SK-N-SH (cell line): ENCODE data around the gene FOCAD. TPM values are rescaled to one million over a fixed set of nuclear protein-coding genes. Genes with fewer than 3 reads are reported as not detected.
A peak's percentile ranks its signal among the peaks of the same experiment; 100 is the strongest.

ENCODE experiments used
- CTCF ChIA-PET: fragments of 300-600, 350-600 bp; formaldehyde crosslinking; extraction: SDS; loops from one replicate; lab custom pipeline; 2021; lab: Yijun Ruan, JAX
- POLR2A ChIA-PET: fragments of 350-600 bp; sonication (Branson Sonifier 250); formaldehyde crosslinking; extraction: SDS; loops from one replicate; lab custom pipeline; 2020; ENCODE audit warnings: antibody characterized with exemption, inconsistent platforms; lab: Yijun Ruan, JAX
- DNase-seq: peaks from one replicate; pipeline ENCODE4 v3.0.0; 2012
- H2AFZ ChIP-seq: fragments of 200-600 bp; sonication (generic); 2 replicates; pipeline ENCODE4 v1.8.1; 2016; ENCODE audit warnings: antibody characterized with exemption, mild to moderate bottlenecking, low read depth
- H3F3A ChIP-seq: fragments of 200-600 bp; sonication (generic); replicated peaks from 2 replicates; pipeline ENCODE3; 2016; ENCODE audit warnings: antibody characterized with exemption, mild to moderate bottlenecking; ENCODE audit not compliant: insufficient read depth
- H3K27ac ChIP-seq, 2 experiments: fragments of 200-500 bp in 1 of 2; fragments of 200-600 bp in 1 of 2; sonication (Bioruptor generic) in 1 of 2; sonication (generic), shearing (Covaris generic) in 1 of 2; 2 replicates each; pipeline versions ENCODE4 v1.5.1 to v1.6.1; 2014 to 2016; ENCODE audit warnings: low read depth in 2 of 2, inconsistent platforms in 1 of 2, low read length in 1 of 2, mild to moderate bottlenecking in 1 of 2, mixed read lengths in 1 of 2
- H3K27me3 ChIP-seq: fragments of 200-600 bp; sonication (generic), shearing (Covaris generic); 2 replicates; pipeline ENCODE4 v1.6.1; 2016; ENCODE audit warnings: mixed run types; ENCODE audit not compliant: insufficient read depth
- H3K36me3 ChIP-seq, 2 experiments: fragments of 200-500 bp in 1 of 2; fragments of 200-600 bp in 1 of 2; sonication (Bioruptor generic) in 1 of 2; sonication (generic) in 1 of 2; replicated peaks in 1 of 2; 2 replicates each; pipeline versions ENCODE3 to v1.5.1; 2014 to 2016; ENCODE audit warnings: low read length in 1 of 2, mild to moderate bottlenecking in 1 of 2; ENCODE audit not compliant: insufficient read depth in 2 of 2, control insufficient read depth in 1 of 2
- H3K4me1 ChIP-seq, 2 experiments: fragments of 200-500 bp in 1 of 2; fragments of 200-600 bp in 1 of 2; sonication (Bioruptor generic) in 1 of 2; sonication (generic), shearing (Covaris generic) in 1 of 2; 2 replicates each; pipeline versions ENCODE4 v1.5.1 to v1.6.1; 2014 to 2016; ENCODE audit warnings: low read depth in 1 of 2, low read length in 1 of 2, mixed run types in 1 of 2; ENCODE audit not compliant: insufficient read depth in 2 of 2, control insufficient read depth in 1 of 2
- H3K4me2 ChIP-seq: fragments of 200-600 bp; sonication (generic), shearing (Covaris generic); 2 replicates; pipeline ENCODE4 v1.6.1; 2017; ENCODE audit warnings: mixed run types
- H3K4me3 ChIP-seq, 2 experiments: fragments of 200-500 bp in 1 of 2; fragments of 200-600 bp in 1 of 2; sonication (Bioruptor generic) in 1 of 2; sonication (generic), shearing (Covaris generic) in 1 of 2; 2 replicates each; pipeline versions ENCODE4 v1.5.1 to v1.8.1; 2014 to 2016; ENCODE audit warnings: low read depth in 2 of 2, inconsistent platforms in 1 of 2, low read length in 1 of 2, mild to moderate bottlenecking in 1 of 2, mixed read lengths in 1 of 2, moderate library complexity in 1 of 2
- H3K79me2 ChIP-seq: fragments of 200-600 bp; sonication (generic); 2 replicates; pipeline ENCODE4 v1.8.1; 2017; ENCODE audit warnings: mild to moderate bottlenecking; ENCODE audit not compliant: insufficient read depth
- H3K9ac ChIP-seq: fragments of 200-600 bp; sonication (generic); 2 replicates; pipeline ENCODE4 v1.6.1; 2017; ENCODE audit warnings: mixed run types
- H3K9me2 ChIP-seq: fragments of 200-600 bp; sonication (generic); 2 replicates; pipeline ENCODE4 v1.6.1; 2017; ENCODE audit warnings: mixed run types
- H3K9me3 ChIP-seq: fragments of 200-600 bp; sonication (generic); 2 replicates; pipeline ENCODE4 v1.6.1; 2017; ENCODE audit warnings: mixed run types, mild to moderate bottlenecking, moderate library complexity
- H4K20me1 ChIP-seq: fragments of 200-600 bp; sonication (generic); 2 replicates; pipeline ENCODE4 v1.6.1; 2017; ENCODE audit warnings: mild to moderate bottlenecking, mixed run types; ENCODE audit not compliant: insufficient read depth
- CHD2 ChIP-seq: fragments of 150-350 bp; IDR thresholded peaks from 2 replicates; pipeline ENCODE4 v1.6.1; 2018; ENCODE audit warnings: low read length; ENCODE audit not compliant: partially characterized antibody
- CTCF ChIP-seq: fragments of 200-600 bp; sonication (generic); IDR thresholded peaks from 2 replicates; pipeline ENCODE4 v1.6.1; 2017; ENCODE audit warnings: antibody characterized with exemption, mild to moderate bottlenecking, moderate library complexity
- FOXJ3 ChIP-seq: sonication (generic); formaldehyde crosslinking; IDR thresholded peaks from 2 replicates; pipeline ENCODE4 v1.5.1; 2020; ENCODE audit warnings: mild to moderate bottlenecking, missing genetic modification reagents
- FOXM1 ChIP-seq: IDR thresholded peaks from 2 replicates; pipeline ENCODE4 v1.4.0; 2012; ENCODE audit warnings: low read depth, mild to moderate bottlenecking
- GATA2 ChIP-seq: sonication (generic); formaldehyde crosslinking; IDR thresholded peaks from 2 replicates; pipeline ENCODE4 v1.5.0; 2020; ENCODE audit warnings: mild to moderate bottlenecking, missing genetic modification reagents
- JUND ChIP-seq: IDR thresholded peaks from 2 replicates; pipeline ENCODE4 v1.4.0; 2012
- MXI1 ChIP-seq: IDR thresholded peaks from 2 replicates; pipeline ENCODE4 v1.6.1; 2012; ENCODE audit warnings: mild to moderate bottlenecking, low read depth, low read length, improper control_type of control experiment
- NFIC ChIP-seq: IDR thresholded peaks from 2 replicates; pipeline ENCODE4 v1.4.0; 2012; ENCODE audit warnings: borderline replicate concordance
- RCOR1 ChIP-seq: fragments of 150-350 bp; IDR thresholded peaks from 2 replicates; pipeline ENCODE4 v1.6.1; 2017; ENCODE audit warnings: antibody characterized with exemption, low read length
- RXRA ChIP-seq: IDR thresholded peaks from 2 replicates; pipeline ENCODE4 v1.4.0; 2012; ENCODE audit warnings: low read depth, mild to moderate bottlenecking, borderline replicate concordance
- SIN3A ChIP-seq: IDR thresholded peaks from 2 replicates; pipeline ENCODE4 v1.6.1; 2012; ENCODE audit warnings: low read depth, mild to moderate bottlenecking, low read length, moderate library complexity, borderline replicate concordance
- TEAD4 ChIP-seq: IDR thresholded peaks from 2 replicates; pipeline ENCODE4 v1.4.0; 2012; ENCODE audit warnings: mild to moderate bottlenecking, borderline replicate concordance; ENCODE audit not compliant: insufficient read depth
- polyA plus RNA-seq, 3 experiments: library from polyadenylated mRNA; depleted of rRNA; stranded (reverse); fragments of >200 nt; gene quantifications; 2 replicates each; pipeline ENCODE4 v1.2.3, GENCODE V29; 2012

FOCAD gene
- polyA plus RNA-seq, 1 of the 3 experiments (the other 2 are of a cell fraction), result 15.8 TPM

- Histone ChIP-seq H3K27me3 (no peaks in the 10 kb centered on the region), H3F3A (no peaks in the 10 kb centered on the region), H3K9ac (no peak overlapping the region), H3K4me1 (no peaks in the 10 kb centered on the region; a peak in 1 of 4 replicates), H2AFZ (no peak overlapping the region), H3K4me3 (no peak overlapping the region), H4K20me1 (no peaks in the 10 kb centered on the region), H3K27ac (no peak overlapping the region), H3K4me2 (no peak overlapping the region), H3K9me2 (no peaks in the 10 kb centered on the region), H3K36me3 (peaks cover 10 to 15% of the 10 kb centered on the region in 2 experiments), H3K79me2 (no peaks in the 10 kb centered on the region; the same call in 1 of the 2 replicates), H3K9me3 (no peaks in the 10 kb centered on the region)
- TF ChIP-seq MXI1 (no peak), NFIC (peak; percentile 24; the same call in 1 of the 2 replicates), TEAD4 (no peak)
- CTCF ChIA-PET, result no interaction called here
- POLR2A ChIA-PET, result no interaction called here
- no peak for DNase-seq
Measured at GRCh38 chr9:20728493-20729220, 44.6 kb downstream of the FOCAD start.

GRCh38 chr9:20729523-20729922 lies 45.5 kb downstream of the FOCAD start:
- Histone ChIP-seq H3K36me3 (peaks cover 6 to 11% of the 10 kb centered on the region in 2 experiments), H4K20me1 (no peaks in the 10 kb centered on the region), H3K9me3 (no peaks in the 10 kb centered on the region), H3K9me2 (no peaks in the 10 kb centered on the region), H2AFZ (no peak overlapping the region), H3K4me1 (no peaks in the 10 kb centered on the region; a peak in 1 of 4 replicates), H3K9ac (no peak overlapping the region), H3F3A (no peaks in the 10 kb centered on the region), H3K4me3 (no peak overlapping the region), H3K79me2 (no peaks in the 10 kb centered on the region; the same call in 1 of the 2 replicates), H3K27me3 (no peaks in the 10 kb centered on the region), H3K27ac (no peak overlapping the region), H3K4me2 (no peak overlapping the region)
- ChIA-PET CTCF (no interaction called here), POLR2A (no interaction called here)
- TF ChIP-seq FOXJ3 (CRISPR knock-in tag), result no peak
- no peak for TF ChIP-seq JUND
- TF ChIP-seq CHD2, result no peak
- TF ChIP-seq FOXM1, result no peak
- TF ChIP-seq RCOR1, result no peak
- TF ChIP-seq CTCF, result no peak
- TF ChIP-seq GATA2 (CRISPR knock-in tag), result no peak
- TF ChIP-seq SIN3A, result no peak
- TF ChIP-seq RXRA, result no peak
- DNase-seq, result no peak
